HL-60 (cell line): ENCODE results near the gene PCDHA6.
"Not testable (repeated sequence)": the region's sequence is repeated elsewhere in the genome, so short reads cannot be mapped to it uniquely, and the experiment has no call there.

ENCODE experiments used
- DNase-seq, 2 experiments: peaks; one replicate each; pipeline ENCODE4 v3.0.0-alpha.2; 2010 to 2020; ENCODE audit warnings: low read depth in 1 of 2, low spot score in 1 of 2
- H3K27ac ChIP-seq: fragments of 250-450 bp; sonication (Bioruptor Pico); replicated peaks from 2 replicates; pipeline ENCODE4 v1.5.1; 2020; ENCODE audit warnings: mild to moderate bottlenecking, moderate library complexity
- H3K27me3 ChIP-seq: fragments of 250-450 bp; sonication (Bioruptor Pico); 2 replicates; pipeline ENCODE4 v1.5.1; 2021; ENCODE audit warnings: mild to moderate bottlenecking, moderate library complexity; ENCODE audit not compliant: insufficient read depth, poor library complexity, severe bottlenecking
- H3K4me3 ChIP-seq: replicated peaks from 2 replicates; pipeline ENCODE4 v1.5.1; 2011; ENCODE audit warnings: mild to moderate bottlenecking, control low read depth, low read length; ENCODE audit not compliant: insufficient read depth
- CTCF ChIP-seq: IDR thresholded peaks from one replicate; pipeline ENCODE4 v1.5.1; 2011; ENCODE audit warnings: low read length, control low read depth, inconsistent platforms; ENCODE audit not compliant: insufficient read depth
- GABPA ChIP-seq: IDR thresholded peaks from 2 replicates; pipeline ENCODE4 v1.6.1; 2012; ENCODE audit warnings: low read depth
- POLR2AphosphoS5 ChIP-seq: IDR thresholded peaks from 2 replicates; pipeline ENCODE4 v1.6.1; 2012; ENCODE audit warnings: low read depth
- REST ChIP-seq: IDR thresholded peaks from 2 replicates; pipeline ENCODE4 v1.6.1; 2012; ENCODE audit warnings: low read depth; ENCODE audit not compliant: insufficient replicate concordance
- SPI1 ChIP-seq: IDR thresholded peaks from 2 replicates; pipeline ENCODE4 v1.6.1; 2012; ENCODE audit warnings: low read depth, mild to moderate bottlenecking, borderline replicate concordance

Gene PCDHA6

GRCh38 chr5:140787422-140787821 is 40.3 kb upstream of the PCDHA6 start:
- not testable (repeated sequence) for DNase-seq, H3K4me3 ChIP-seq, H3K27ac ChIP-seq, H3K27me3 ChIP-seq
- TF ChIP-seq REST, result peak; percentile 21

DNA sequence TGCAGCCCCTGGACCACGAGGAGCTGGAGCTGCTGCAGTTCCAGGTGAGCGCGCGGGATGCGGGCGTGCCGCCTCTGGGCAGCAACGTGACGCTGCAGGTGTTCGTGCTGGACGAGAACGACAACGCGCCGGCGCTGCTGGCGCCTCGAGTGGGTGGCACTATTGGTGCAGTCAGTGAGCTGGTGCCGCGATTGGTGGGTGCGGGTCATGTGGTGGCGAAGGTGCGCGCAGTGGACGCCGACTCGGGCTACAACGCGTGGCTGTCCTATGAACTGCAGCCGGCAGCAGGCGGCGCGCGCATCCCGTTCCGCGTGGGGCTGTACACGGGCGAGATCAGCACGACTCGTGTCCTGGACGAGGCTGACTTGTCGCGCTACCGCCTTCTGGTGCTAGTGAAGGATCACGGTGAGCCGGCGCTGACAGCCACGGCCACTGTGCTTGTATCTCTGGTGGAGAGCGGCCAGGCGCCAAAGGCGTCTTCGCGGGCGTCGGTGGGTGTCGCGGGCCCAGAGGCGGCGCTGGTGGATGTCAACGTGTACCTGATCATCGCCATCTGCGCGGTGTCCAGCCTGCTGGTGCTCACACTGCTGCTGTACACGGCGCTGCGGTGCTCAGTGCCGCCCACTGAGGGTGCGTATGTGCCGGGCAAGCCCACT is 39.8 kb upstream of the PCDHA6 start:
- not testable (repeated sequence) for H3K4me3 ChIP-seq, H3K27ac ChIP-seq, DNase-seq, H3K27me3 ChIP-seq

- no peaks in the 10 kb centered on the region for H3K27me3 ChIP-seq
- peak; percentile 73 to 90 for DNase-seq
- H3K27ac ChIP-seq, result peak overlapping the region; percentile 61
- no peak overlapping the region for H3K4me3 ChIP-seq
- no peak for TF ChIP-seq CTCF
- TF ChIP-seq REST, result no peak
- TF ChIP-seq GABPA, result no peak
- TF ChIP-seq POLR2AphosphoS5, result no peak
These were observed 36.7 kb upstream of the PCDHA6 start for GRCh38 chr5:140791089-140791488.

- TF ChIP-seq SPI1, result no peak
- TF ChIP-seq POLR2AphosphoS5, result no peak
- TF ChIP-seq GABPA, result no peak
- TF ChIP-seq CTCF, result no peak
- TF ChIP-seq REST, result no peak
- H3K4me3 ChIP-seq, result no peak within 1 kb of the TSS
- H3K27ac ChIP-seq, result no peak within 1 kb of the TSS
- no peaks in the 10 kb centered on the region for H3K27me3 ChIP-seq
- no peak for DNase-seq
These were observed 33.0 kb upstream of the PCDHA6 start, which contains the start of gene PCDHA2 for GRCh38 chr5:140794595-140795258. PCDHA2 (plus strand) TSS chr5:140794852.
